ENCODE measurements around the gene HIVEP3.

The HIVEP3 gene

GRCh38 chr1:41720861-41721410 lies 197.8 kb downstream of the HIVEP3 start:
- no peak overlapping the region for H3K9ac ChIP-seq (ENCODE audit: low read length in 2 of 2)
- no peaks in the 10 kb centered on the region for H3K27me3 ChIP-seq (ENCODE audit: control insufficient read depth in 1 of 2, insufficient read depth in 2 of 2, low read length in 2 of 2)
- H3K4me1 ChIP-seq (ENCODE audit: control insufficient read depth, insufficient read depth, low read length), result peaks cover 2% of the 10 kb centered on the region
- no peak overlapping the region for H3K27ac ChIP-seq (ENCODE audit: low read length)
- no peak overlapping the region for H3K4me3 ChIP-seq (ENCODE audit: low read length in 2 of 2)
- H3K9me3 ChIP-seq (ENCODE audit: control insufficient read depth in 2 of 2, low read length in 2 of 2), result no peaks in the 10 kb centered on the region
- no peaks in the 10 kb centered on the region for H3K36me3 ChIP-seq (ENCODE audit: control insufficient read depth in 2 of 2, insufficient read depth in 2 of 2, low read length in 2 of 2)

- no peak overlapping the region for H3K4me3 ChIP-seq (ENCODE audit: low read length in 2 of 2)
- H3K4me1 ChIP-seq (ENCODE audit: control insufficient read depth, insufficient read depth, low read length), result peaks cover under 1% of the 10 kb centered on the region
- no peak overlapping the region for H3K27ac ChIP-seq (ENCODE audit: low read length)
- no peaks in the 10 kb centered on the region for H3K9me3 ChIP-seq (ENCODE audit: control insufficient read depth in 2 of 2, low read length in 2 of 2)
- no peak overlapping the region for H3K9ac ChIP-seq (ENCODE audit: low read length in 2 of 2)
- no peaks in the 10 kb centered on the region for H3K36me3 ChIP-seq (ENCODE audit: control insufficient read depth in 2 of 2, insufficient read depth in 2 of 2, low read length in 2 of 2)
- no peaks in the 10 kb centered on the region for H3K27me3 ChIP-seq (ENCODE audit: control insufficient read depth in 1 of 2, insufficient read depth in 2 of 2, low read length in 2 of 2)
Observed at GRCh38 chr1:41719590-41719989, 199.1 kb downstream of the HIVEP3 start.

GRCh38 chr1:41719128-41719527 lies 199.6 kb downstream of the HIVEP3 start:
- H3K36me3 ChIP-seq (ENCODE audit: control insufficient read depth in 2 of 2, insufficient read depth in 2 of 2, low read length in 2 of 2), result no peaks in the 10 kb centered on the region
- H3K9me3 ChIP-seq (ENCODE audit: control insufficient read depth in 2 of 2, low read length in 2 of 2), result no peaks in the 10 kb centered on the region
- H3K9ac ChIP-seq (ENCODE audit: low read length in 2 of 2), result no peak overlapping the region
- H3K4me1 ChIP-seq (ENCODE audit: control insufficient read depth, insufficient read depth, low read length), result no peaks in the 10 kb centered on the region
- H3K4me3 ChIP-seq (ENCODE audit: low read length in 2 of 2), result no peak overlapping the region
- H3K27ac ChIP-seq (ENCODE audit: low read length), result no peak overlapping the region
- no peaks in the 10 kb centered on the region for H3K27me3 ChIP-seq (ENCODE audit: control insufficient read depth in 1 of 2, insufficient read depth in 2 of 2, low read length in 2 of 2)

GRCh38 chr1:41718497-41718896 lies 200.2 kb downstream of the HIVEP3 start:
- no peaks in the 10 kb centered on the region for H3K9me3 ChIP-seq (ENCODE audit: control insufficient read depth in 2 of 2, low read length in 2 of 2)
- H3K27me3 ChIP-seq (ENCODE audit: control insufficient read depth in 1 of 2, insufficient read depth in 2 of 2, low read length in 2 of 2), result no peaks in the 10 kb centered on the region
- H3K36me3 ChIP-seq (ENCODE audit: control insufficient read depth in 2 of 2, insufficient read depth in 2 of 2, low read length in 2 of 2), result no peaks in the 10 kb centered on the region
- H3K4me1 ChIP-seq (ENCODE audit: control insufficient read depth, insufficient read depth, low read length), result no peaks in the 10 kb centered on the region
- no peak overlapping the region for H3K27ac ChIP-seq (ENCODE audit: low read length)
- no peak overlapping the region for H3K4me3 ChIP-seq (ENCODE audit: low read length in 2 of 2)
- H3K9ac ChIP-seq (ENCODE audit: low read length in 2 of 2), result no peak overlapping the region

- Histone ChIP-seq H3K27ac (ENCODE audit: low read length) (no peak overlapping the region), H3K4me1 (ENCODE audit: control insufficient read depth, insufficient read depth, low read length) (no peaks in the 10 kb centered on the region), H3K36me3 (ENCODE audit: control insufficient read depth in 2 of 2, insufficient read depth in 2 of 2, low read length in 2 of 2) (no peaks in the 10 kb centered on the region), H3K9me3 (ENCODE audit: control insufficient read depth in 2 of 2, low read length in 2 of 2) (no peaks in the 10 kb centered on the region), H3K4me3 (ENCODE audit: low read length in 2 of 2) (no peak overlapping the region), H3K27me3 (ENCODE audit: control insufficient read depth in 1 of 2, insufficient read depth in 2 of 2, low read length in 2 of 2) (no peaks in the 10 kb centered on the region), H3K9ac (ENCODE audit: low read length in 2 of 2) (no peak overlapping the region)
Observed at GRCh38 chr1:41716188-41717130, 202.3 kb downstream of the HIVEP3 start.

- H3K27ac ChIP-seq (ENCODE audit: low read length), result no peak overlapping the region
- H3K4me3 ChIP-seq (ENCODE audit: low read length in 2 of 2), result no peak overlapping the region
- H3K4me1 ChIP-seq (ENCODE audit: control insufficient read depth, insufficient read depth, low read length), result no peaks in the 10 kb centered on the region
- no peaks in the 10 kb centered on the region for H3K9me3 ChIP-seq (ENCODE audit: control insufficient read depth in 2 of 2, low read length in 2 of 2)
- no peak overlapping the region for H3K9ac ChIP-seq (ENCODE audit: low read length in 2 of 2)
- H3K36me3 ChIP-seq (ENCODE audit: control insufficient read depth in 2 of 2, insufficient read depth in 2 of 2, low read length in 2 of 2), result no peaks in the 10 kb centered on the region
- H3K27me3 ChIP-seq (ENCODE audit: control insufficient read depth in 1 of 2, insufficient read depth in 2 of 2, low read length in 2 of 2), result peaks cover 0 to 1% of the 10 kb centered on the region in 2 donors
Observed at GRCh38 chr1:41715441-41716095, 203.2 kb downstream of the HIVEP3 start.

GRCh38 chr1:41714638-41715389 lies 203.9 kb downstream of the HIVEP3 start:
- H3K9ac ChIP-seq (ENCODE audit: low read length in 2 of 2), result no peak overlapping the region

GRCh38 chr1:41713557-41714327 lies 205.0 kb downstream of the HIVEP3 start:
- H3K27ac ChIP-seq (ENCODE audit: low read length), result no peak overlapping the region
- H3K4me1 ChIP-seq (ENCODE audit: control insufficient read depth, insufficient read depth, low read length), result no peaks in the 10 kb centered on the region
- H3K9me3 ChIP-seq (ENCODE audit: control insufficient read depth in 2 of 2, low read length in 2 of 2), result no peaks in the 10 kb centered on the region
- H3K9ac ChIP-seq (ENCODE audit: low read length in 2 of 2), result no peak overlapping the region
- no peaks in the 10 kb centered on the region for H3K36me3 ChIP-seq (ENCODE audit: control insufficient read depth in 2 of 2, insufficient read depth in 2 of 2, low read length in 2 of 2)
- H3K27me3 ChIP-seq (ENCODE audit: control insufficient read depth in 1 of 2, insufficient read depth in 2 of 2, low read length in 2 of 2), result peaks cover 0 to 2% of the 10 kb centered on the region in 2 donors
- no peak overlapping the region for H3K4me3 ChIP-seq (ENCODE audit: low read length in 2 of 2)

More at GRCh38 chr1:41714638-41715389, 203.9 kb downstream of the HIVEP3 start:
- Histone ChIP-seq H3K4me3 (ENCODE audit: low read length in 2 of 2) (no peak overlapping the region), H3K9me3 (ENCODE audit: control insufficient read depth in 2 of 2, low read length in 2 of 2) (no peaks in the 10 kb centered on the region), H3K27ac (ENCODE audit: low read length) (no peak overlapping the region), H3K36me3 (ENCODE audit: control insufficient read depth in 2 of 2, insufficient read depth in 2 of 2, low read length in 2 of 2) (no peaks in the 10 kb centered on the region), H3K27me3 (ENCODE audit: control insufficient read depth in 1 of 2, insufficient read depth in 2 of 2, low read length in 2 of 2) (peaks cover 0 to 2% of the 10 kb centered on the region in 2 donors), H3K4me1 (ENCODE audit: control insufficient read depth, insufficient read depth, low read length) (no peaks in the 10 kb centered on the region)

- Histone ChIP-seq H3K27ac (ENCODE audit: low read length) (no peak overlapping the region), H3K9ac (ENCODE audit: low read length in 2 of 2) (no peak overlapping the region), H3K36me3 (ENCODE audit: control insufficient read depth in 2 of 2, insufficient read depth in 2 of 2, low read length in 2 of 2) (no peaks in the 10 kb centered on the region), H3K9me3 (ENCODE audit: control insufficient read depth in 2 of 2, low read length in 2 of 2) (no peaks in the 10 kb centered on the region), H3K27me3 (ENCODE audit: control insufficient read depth in 1 of 2, insufficient read depth in 2 of 2, low read length in 2 of 2) (peaks cover 0 to 2% of the 10 kb centered on the region in 2 donors), H3K4me3 (ENCODE audit: low read length in 2 of 2) (no peak overlapping the region), H3K4me1 (ENCODE audit: control insufficient read depth, insufficient read depth, low read length) (no peaks in the 10 kb centered on the region)
Observed at GRCh38 chr1:41713141-41713540, 205.6 kb downstream of the HIVEP3 start.

- Histone ChIP-seq H3K27me3 (ENCODE audit: control insufficient read depth in 1 of 2, insufficient read depth in 2 of 2, low read length in 2 of 2) (peaks cover 0 to 2% of the 10 kb centered on the region in 2 donors), H3K4me3 (ENCODE audit: low read length in 2 of 2) (no peak overlapping the region), H3K27ac (ENCODE audit: low read length) (no peak overlapping the region), H3K36me3 (ENCODE audit: control insufficient read depth in 2 of 2, insufficient read depth in 2 of 2, low read length in 2 of 2) (no peaks in the 10 kb centered on the region), H3K4me1 (ENCODE audit: control insufficient read depth, insufficient read depth, low read length) (no peaks in the 10 kb centered on the region), H3K9ac (ENCODE audit: low read length in 2 of 2) (no peak overlapping the region), H3K9me3 (ENCODE audit: control insufficient read depth in 2 of 2, low read length in 2 of 2) (no peaks in the 10 kb centered on the region)
Observed at GRCh38 chr1:41712695-41713094, 206.0 kb downstream of the HIVEP3 start.

All from stomach smooth muscle (tissue), 2 donors.